Keratinocyte (primary cell): ENCODE measurements around the gene MTHFD2L.

ENCODE experiments used
- CTCF ChIP-seq, 3 experiments: IDR thresholded peaks in 1 of 3; conservative IDR thresholded peaks in 1 of 3; optimal IDR thresholded peaks in 1 of 3; 2 replicates in 2 of 3; 3 replicates in 1 of 3; pipeline versions ENCODE3 to v1.5.1; 2011; ENCODE audit warnings: low read length in 3 of 3, mild to moderate bottlenecking in 3 of 3, moderate library complexity in 2 of 3, control low read depth in 1 of 3, inconsistent platforms in 1 of 3; ENCODE audit not compliant: insufficient read depth in 2 of 3; ENCODE audit errors: extremely low read depth in 1 of 3
- EZH2 ChIP-seq: IDR thresholded peaks from one replicate; pipeline ENCODE4 v1.6.1; 2012; ENCODE audit warnings: inconsistent platforms, mild to moderate bottlenecking, low read length, moderate library complexity

GRCh38 chr4:74157154-74157553 is 764 bp upstream of the MTHFD2L start:
- TF ChIP-seq CTCF (optimal IDR thresholded peaks at IDR 0.05 in 1 of 3, IDR thresholded peaks at IDR 0.05 in 1 of 3, conservative IDR thresholded peaks at IDR 0.05 in 1 of 3; ENCODE audit: extremely low read depth in 1 of 3, insufficient read depth in 2 of 3, low read length in 3 of 3), result no peak
- no peak for TF ChIP-seq EZH2
